ENCODE data around the gene BCL2L15.

GRCh38 chr1:113924473-113924872, 37.1 kb upstream of the BCL2L15 start:
- TF ChIP-seq CTCF (IDR thresholded peaks at IDR 0.05) (no peak), ZFX (IDR thresholded peaks at IDR 0.05; ENCODE audit: borderline replicate concordance) (no peak)

Measured in 22Rv1 (cell line).